ENCODE measurements around the gene FXR2.

GRCh38 chr17:7590743-7591142 is 24.0 kb downstream of the FXR2 start:
- no peak for TF ChIP-seq CTCF (IDR thresholded peaks at IDR 0.05; ENCODE audit: low read length)
- TF ChIP-seq EZH2 (IDR thresholded peaks at IDR 0.05; ENCODE audit: borderline replicate concordance, low read length) = no peak
